H1 (cell line): ENCODE data around the gene FREM1. TPM values are rescaled to one million over a fixed set of nuclear protein-coding genes. Genes with fewer than 3 reads are reported as not detected.

Source experiments
- CTBP2 ChIP-seq: IDR thresholded peaks from 2 replicates; pipeline ENCODE4 v1.7.0; 2011; ENCODE audit warnings: borderline replicate concordance, mild to moderate bottlenecking, moderate library complexity, mixed read lengths, low read length; ENCODE audit not compliant: insufficient read depth, insufficient read length
- CTCF ChIP-seq, 3 experiments: IDR thresholded peaks; 1 replicate in 2 of 3; 2 replicates in 1 of 3; pipeline versions ENCODE4 v1.5.1 to v1.6.1; 2011; ENCODE audit warnings: low read length in 3 of 3, mild to moderate bottlenecking in 3 of 3, inconsistent platforms in 2 of 3, low read depth in 1 of 3, moderate library complexity in 1 of 3; ENCODE audit not compliant: insufficient read depth in 1 of 3; ENCODE audit errors: control extremely low read depth in 1 of 3
- SAP30 ChIP-seq: fragments of 300-600 bp; sonication (generic); IDR thresholded peaks from 2 replicates; pipeline ENCODE4 v1.7.1; 2012; ENCODE audit warnings: low read length, moderate library complexity, mild to moderate bottlenecking, inconsistent platforms; ENCODE audit not compliant: insufficient read depth, insufficient replicate concordance
- polyA plus RNA-seq, 7 experiments: library from polyadenylated mRNA; depleted of rRNA in 3 of 7; stranded (reverse) in 5 of 7; unstranded in 2 of 7; fragments of >200 nt in 5 of 7; fragments of 200-250 nt in 2 of 7; gene quantifications; 1 replicate in 5 of 7; 2 replicates in 1 of 7; 4 replicates in 1 of 7; pipeline versions ENCODE4 v1.2.1 to v1.2.3, GENCODE V29; 2011 to 2013; ENCODE audit warnings: missing spikeins in 2 of 7, mixed read lengths in 2 of 7
- total RNA-seq: library from RNA; stranded (reverse); fragmentation: NEBNext Ultra II Directional; extraction: Animal tissue kit (Norgen Biotek cat#: 25700); gene quantifications from 2 replicates; pipeline ENCODE4 v1.2.1, GENCODE V29; 2021

FREM1 gene
- total and polyA plus RNA-seq, 2 of the 8 experiments (the other 6 are each of a cell fraction or from before 2014, with no cell fraction given): 2.6 to 3.1 TPM

GRCh38 chr9:14941501-14942405 lies 31.5 kb upstream of the FREM1 start (continued):
- TF ChIP-seq CTCF (IDR thresholded peaks at IDR 0.05; ENCODE audit: control extremely low read depth in 1 of 3, insufficient read depth in 1 of 3, low read depth in 1 of 3, low read length in 3 of 3): no peak
- no peak for TF ChIP-seq SAP30
- no peak for TF ChIP-seq CTBP2
- TF ChIP-seq, all 59 proteins: peak for 0
